Large intestine (tissue), 3 donors: ENCODE data around the gene EEA1. TPM values are rescaled to one million over a fixed set of nuclear protein-coding genes. Genes with fewer than 3 reads are reported as not detected.
A peak's percentile ranks its signal among the peaks of the same experiment; 100 is the strongest.

ENCODE experiments used
- DNase-seq, 2 donors: peaks; one replicate each; pipeline versions ENCODE4 v3.0.0 to v3.0.0-alpha.2; 2013
- H3K27ac ChIP-seq: one replicate; pipeline ENCODE4 v1.5.1; 2013; ENCODE audit warnings: low read length
- H3K27me3 ChIP-seq: 2 replicates; pipeline ENCODE4 v1.6.1; 2013; ENCODE audit warnings: low read length; ENCODE audit not compliant: control insufficient read depth, insufficient read depth
- H3K36me3 ChIP-seq: 2 replicates; pipeline ENCODE4 v1.6.1; 2013; ENCODE audit warnings: low read length; ENCODE audit not compliant: control insufficient read depth, insufficient read depth
- H3K4me1 ChIP-seq: one replicate; pipeline ENCODE4 v1.6.1; 2013; ENCODE audit warnings: low read length; ENCODE audit not compliant: control insufficient read depth, insufficient read depth
- H3K4me3 ChIP-seq: one replicate; pipeline ENCODE4 v1.5.1; 2013; ENCODE audit warnings: low read length
- H3K9me3 ChIP-seq: one replicate; pipeline ENCODE4 v1.6.1; 2013; ENCODE audit warnings: mild to moderate bottlenecking, low read depth, low read length, moderate library complexity; ENCODE audit not compliant: control insufficient read depth
- WGBS: methylation state at CpG from one replicate; pipeline ENCODE4 v1.1.5; 2013; ENCODE audit warnings: low lambda C conversion rate; ENCODE audit not compliant: insufficient coverage; 5-methylcytosine and 5-hydroxymethylcytosine counted together
- polyA plus RNA-seq: library from polyadenylated mRNA; unstranded; fragments of 120-200 nt; gene quantifications from one replicate; pipeline ENCODE4 v1.2.1, GENCODE V29; 2013

The EEA1 gene
- polyA plus RNA-seq, 1 donor: 15.5 TPM

- no peak for DNase-seq
- H3K36me3 ChIP-seq: peaks cover 6% of the 10 kb centered on the region
- no peaks in the 10 kb centered on the region for H3K9me3 ChIP-seq
- no peak overlapping the region for H3K27ac ChIP-seq
- no peaks in the 10 kb centered on the region for H3K4me1 ChIP-seq
- WGBS: 100% methylated on average over 1 of the region's 3 CpGs
- no peaks in the 10 kb centered on the region for H3K27me3 ChIP-seq
- H3K4me3 ChIP-seq: no peak overlapping the region
Observed at GRCh38 chr12:92890601-92891106, 38.4 kb downstream of the EEA1 start.

- peak; percentile 9 to 36 for DNase-seq
- WGBS: no CpG with 5 or more reads among the region's 2 CpGs
- H3K4me1 ChIP-seq: no peaks in the 10 kb centered on the region
Observed at GRCh38 chr12:92886131-92886530, 43.0 kb downstream of the EEA1 start.

GRCh38 chr12:92879698-92880322 is 49.3 kb downstream of the EEA1 start:
- Histone ChIP-seq H3K36me3 (peaks cover 17% of the 10 kb centered on the region), H3K4me1 (no peaks in the 10 kb centered on the region), H3K4me3 (no peak overlapping the region), H3K27me3 (no peaks in the 10 kb centered on the region), H3K27ac (no peak overlapping the region), H3K9me3 (peaks cover 2% of the 10 kb centered on the region)
- WGBS: no CpG with 5 or more reads among the region's 2 CpGs
- DNase-seq: no peak

More at GRCh38 chr12:92886131-92886530, 43.0 kb downstream of the EEA1 start:
- H3K36me3 ChIP-seq: peaks cover 16% of the 10 kb centered on the region
- H3K4me3 ChIP-seq: no peak overlapping the region
- H3K27ac ChIP-seq: no peak overlapping the region
- H3K27me3 ChIP-seq: no peaks in the 10 kb centered on the region
- no peaks in the 10 kb centered on the region for H3K9me3 ChIP-seq

GRCh38 chr12:92877904-92878303 is 51.2 kb downstream of the EEA1 start:
- Histone ChIP-seq H3K27ac (no peak overlapping the region), H3K27me3 (no peaks in the 10 kb centered on the region), H3K36me3 (peaks cover 16% of the 10 kb centered on the region), H3K9me3 (peaks cover 2% of the 10 kb centered on the region), H3K4me3 (no peak overlapping the region), H3K4me1 (no peaks in the 10 kb centered on the region)
- DNase-seq: no peak
- no CpG with 5 or more reads among the region's 1 CpG for WGBS

GRCh38 chr12:92876496-92876895 is 52.6 kb downstream of the EEA1 start:
- Histone ChIP-seq H3K27me3 (no peaks in the 10 kb centered on the region), H3K9me3 (peaks cover 2% of the 10 kb centered on the region), H3K36me3 (peaks cover 14% of the 10 kb centered on the region), H3K4me1 (no peaks in the 10 kb centered on the region), H3K4me3 (no peak overlapping the region), H3K27ac (no peak overlapping the region)
- 100% methylated on average over 3 of the region's 3 CpGs for WGBS
- no peak for DNase-seq

- no peak overlapping the region for H3K4me3 ChIP-seq
Observed at GRCh38 chr12:92871116-92871515, 58.0 kb downstream of the EEA1 start.

GRCh38 chr12:92866418-92866817 is 62.7 kb downstream of the EEA1 start:
- Histone ChIP-seq H3K36me3 (peaks cover 3% of the 10 kb centered on the region), H3K4me3 (no peak overlapping the region), H3K4me1 (no peaks in the 10 kb centered on the region), H3K9me3 (no peaks in the 10 kb centered on the region), H3K27ac (no peak overlapping the region), H3K27me3 (no peaks in the 10 kb centered on the region)
- WGBS: 85% methylated on average over 2 of the region's 2 CpGs
- no peak for DNase-seq

More at GRCh38 chr12:92871116-92871515, 58.0 kb downstream of the EEA1 start:
- no peak for DNase-seq
- Histone ChIP-seq H3K27ac (no peak overlapping the region), H3K9me3 (no peaks in the 10 kb centered on the region), H3K36me3 (no peaks in the 10 kb centered on the region), H3K4me1 (no peaks in the 10 kb centered on the region), H3K27me3 (no peaks in the 10 kb centered on the region)
- WGBS: 42% methylated on average over 2 of the region's 3 CpGs

GRCh38 chr12:92863251-92863650 is 65.8 kb downstream of the EEA1 start:
- Histone ChIP-seq H3K9me3 (no peaks in the 10 kb centered on the region), H3K27me3 (no peaks in the 10 kb centered on the region)
- no CpG with 5 or more reads among the region's 1 CpG for WGBS

GRCh38 chr12:92861381-92861780 is 67.7 kb downstream of the EEA1 start:
- DNase-seq: no peak
- H3K27ac ChIP-seq: no peak overlapping the region
- H3K9me3 ChIP-seq: no peaks in the 10 kb centered on the region
- H3K4me1 ChIP-seq: peaks cover 4% of the 10 kb centered on the region
- WGBS: no CpG with 5 or more reads among the region's 4 CpGs
- H3K36me3 ChIP-seq: peaks cover 13% of the 10 kb centered on the region
- no peaks in the 10 kb centered on the region for H3K27me3 ChIP-seq
- no peak overlapping the region for H3K4me3 ChIP-seq

More at GRCh38 chr12:92863251-92863650, 65.8 kb downstream of the EEA1 start:
- Histone ChIP-seq H3K4me1 (peaks cover 4% of the 10 kb centered on the region), H3K27ac (no peak overlapping the region), H3K4me3 (no peak overlapping the region), H3K36me3 (peaks cover 7% of the 10 kb centered on the region)
- no peak for DNase-seq

- Histone ChIP-seq H3K27me3 (no peaks in the 10 kb centered on the region), H3K9me3 (no peaks in the 10 kb centered on the region), H3K4me3 (no peak overlapping the region), H3K36me3 (peaks cover 13% of the 10 kb centered on the region), H3K4me1 (peaks cover 4% of the 10 kb centered on the region), H3K27ac (no peak overlapping the region)
- no peak for DNase-seq
Observed at GRCh38 chr12:92860521-92860920, 68.6 kb downstream of the EEA1 start.
